Liver (tissue), 9 donors: ENCODE results near the gene BPTF. TPM values are rescaled to one million over a fixed set of nuclear protein-coding genes. Genes with fewer than 3 reads are reported as not detected.

Experiments
- DNase-seq: peaks from one replicate; pipeline ENCODE4 v3.0.0-alpha.2; 2017; ENCODE audit warnings: low spot score
- H3K27ac ChIP-seq, 2 donors: one replicate each; pipeline ENCODE4 v1.7.0; 2013; ENCODE audit warnings: inconsistent platforms in 2 of 2, low read length in 2 of 2, control low read depth in 1 of 2, low read depth in 1 of 2, mild to moderate bottlenecking in 1 of 2
- H3K27me3 ChIP-seq, 4 donors: one replicate each; pipeline versions ENCODE4 v1.6.1 to v1.7.0; 2013; ENCODE audit warnings: low read length in 3 of 4, inconsistent platforms in 1 of 4, mild to moderate bottlenecking in 1 of 4, moderate library complexity in 1 of 4; ENCODE audit not compliant: control insufficient read depth in 4 of 4, insufficient read depth in 4 of 4
- H3K36me3 ChIP-seq, 4 donors: one replicate each; pipeline versions ENCODE4 v1.6.1 to v1.7.0; 2013; ENCODE audit warnings: low read length in 3 of 4, mild to moderate bottlenecking in 3 of 4, low read depth in 1 of 4, moderate library complexity in 1 of 4; ENCODE audit not compliant: control insufficient read depth in 4 of 4, insufficient read depth in 3 of 4
- H3K4me1 ChIP-seq, 4 donors: one replicate each; pipeline versions ENCODE4 v1.6.1 to v1.7.0; 2013; ENCODE audit warnings: low read length in 3 of 4, mild to moderate bottlenecking in 3 of 4, moderate library complexity in 1 of 4; ENCODE audit not compliant: control insufficient read depth in 4 of 4, insufficient read depth in 4 of 4
- H3K4me3 ChIP-seq, 3 donors: one replicate each; pipeline versions ENCODE4 v1.6.1 to v1.7.0; 2013; ENCODE audit warnings: low read length in 3 of 3, control low read depth in 1 of 3, low read depth in 1 of 3, mild to moderate bottlenecking in 1 of 3
- H3K9ac ChIP-seq, 2 donors: one replicate each; pipeline ENCODE4 v1.7.0; 2013; ENCODE audit warnings: low read length in 2 of 2, mild to moderate bottlenecking in 2 of 2, moderate library complexity in 2 of 2, control low read depth in 1 of 2, low read depth in 1 of 2
- H3K9me3 ChIP-seq, 4 donors: one replicate each; pipeline versions ENCODE4 v1.6.1 to v1.7.0; 2013; ENCODE audit warnings: low read length in 3 of 4; ENCODE audit not compliant: control insufficient read depth in 4 of 4
- ATF3 ChIP-seq: IDR thresholded peaks from 2 replicates; pipeline ENCODE4 v1.6.1; 2016; ENCODE audit warnings: antibody characterized with exemption
- EGR1 ChIP-seq, 2 donors: IDR thresholded peaks; 2 replicates each; pipeline ENCODE4 v1.6.1; 2016 to 2018; ENCODE audit warnings: antibody characterized with exemption in 2 of 2, low read depth in 2 of 2
- FOXA1 ChIP-seq: IDR thresholded peaks from 2 replicates; pipeline ENCODE4 v1.6.1; 2016; ENCODE audit warnings: antibody characterized with exemption
- FOXA2 ChIP-seq: IDR thresholded peaks from 2 replicates; pipeline ENCODE4 v1.6.1; 2016; ENCODE audit warnings: antibody characterized with exemption
- GABPA ChIP-seq, 2 donors: IDR thresholded peaks in 1 of 2; conservative IDR thresholded peaks in 1 of 2; 2 replicates each; pipeline ENCODE4 v1.6.1; 2016; ENCODE audit warnings: antibody characterized with exemption in 2 of 2, mild to moderate bottlenecking in 1 of 2, moderate library complexity in 1 of 2
- HNF4A ChIP-seq, 2 donors: conservative IDR thresholded peaks; 2 replicates each; pipeline ENCODE4 v1.6.1; 2016; ENCODE audit warnings: antibody characterized with exemption in 2 of 2, mild to moderate bottlenecking in 2 of 2
- HNF4G ChIP-seq: IDR thresholded peaks from 2 replicates; pipeline ENCODE4 v1.6.1; 2016; ENCODE audit warnings: antibody characterized with exemption
- JUND ChIP-seq, 2 donors: IDR thresholded peaks; 2 replicates each; pipeline ENCODE4 v1.6.1; 2016; ENCODE audit warnings: antibody characterized with exemption in 2 of 2
- MAX ChIP-seq: IDR thresholded peaks from 2 replicates; pipeline ENCODE4 v1.6.1; 2016; ENCODE audit warnings: antibody characterized with exemption
- NR2F2 ChIP-seq: IDR thresholded peaks from 2 replicates; pipeline ENCODE4 v1.6.1; 2016; ENCODE audit warnings: antibody characterized with exemption
- RAD21 ChIP-seq, 2 donors: IDR thresholded peaks; 2 replicates each; pipeline ENCODE4 v1.6.1; 2016; ENCODE audit warnings: antibody characterized with exemption in 2 of 2, mild to moderate bottlenecking in 2 of 2
- TAF1 ChIP-seq: conservative IDR thresholded peaks from 2 replicates; pipeline ENCODE4 v1.6.1; 2016; ENCODE audit warnings: antibody characterized with exemption, mild to moderate bottlenecking
- YY1 ChIP-seq: IDR thresholded peaks from 2 replicates; pipeline ENCODE4 v1.6.1; 2016; ENCODE audit warnings: antibody characterized with exemption, mild to moderate bottlenecking
- ZBTB33 ChIP-seq: IDR thresholded peaks from 2 replicates; pipeline ENCODE4 v1.6.1; 2016; ENCODE audit warnings: antibody characterized with exemption
- WGBS: extraction: QIAGEN DNeasy Blood & Tissue Kit; methylation state at CpG from one replicate; pipeline ENCODE4 v1.1.7; 2013; 5-methylcytosine and 5-hydroxymethylcytosine counted together
- polyA plus RNA-seq, 2 donors: library from polyadenylated mRNA; stranded (reverse) in 1 of 2; unstranded in 1 of 2; fragments of 200-250 nt in 1 of 2; fragments of >200 nt in 1 of 2; fragmentation: Nextera tagmentation in 1 of 2; extraction: Ambion mirVana in 1 of 2; gene quantifications; one replicate each; pipeline versions ENCODE4 v1.2.1 to v1.2.3, GENCODE V29; 2013 to 2015
- total RNA-seq, 2 donors: library from RNA; depleted of rRNA; stranded (reverse); fragments of >200 nt; gene quantifications; one replicate each; pipeline ENCODE4 v1.2.3, GENCODE V29; 2014
- TF ChIP-seq, protein P1 (sequence below): fragments of 150-350 bp; IDR thresholded peaks from 2 replicates; pipeline ENCODE4 v1.5.1; 2017; ENCODE audit warnings: improper control_type of control experiment, low read depth, low read length; ENCODE audit not compliant: missing input control
- TF ChIP-seq, protein P2 (sequence below): IDR thresholded peaks from 2 replicates; pipeline ENCODE4 v1.6.1; 2016; ENCODE audit warnings: antibody characterized with exemption, mild to moderate bottlenecking
- donor health status: healthy.
- donor health status: healthy.
- donor health status: healthy.
- donor health status: healthy.
- donor health status: healthy.

The BPTF gene
- total and polyA plus RNA-seq, 4 donors, result 8.1 to 51.7 (median 29.5) TPM

GRCh38 chr17:67785504-67785903, 39.8 kb upstream of the BPTF start:
- H3K36me3 ChIP-seq, result no peaks in the 10 kb centered on the region
- no peak for DNase-seq
- TF ChIP-seq MAX, result no peak
- TF ChIP-seq TAF1, result no peak
- no peak for TF ChIP-seq FOXA2
- no peak for TF ChIP-seq YY1
- TF ChIP-seq EGR1 (IDR thresholded peaks at IDR 0.05; ENCODE audit: low read depth in 2 of 2), result no peak
- H3K27ac ChIP-seq, result no peak overlapping the region
- H3K9ac ChIP-seq, result no peak overlapping the region
- no peaks in the 10 kb centered on the region for H3K4me1 ChIP-seq
- no peaks in the 10 kb centered on the region for H3K9me3 ChIP-seq
- WGBS, result 93% methylated on average over 5 of the region's 5 CpGs
- no peak overlapping the region for H3K4me3 ChIP-seq
- H3K27me3 ChIP-seq, result no peaks in the 10 kb centered on the region

DNA sequence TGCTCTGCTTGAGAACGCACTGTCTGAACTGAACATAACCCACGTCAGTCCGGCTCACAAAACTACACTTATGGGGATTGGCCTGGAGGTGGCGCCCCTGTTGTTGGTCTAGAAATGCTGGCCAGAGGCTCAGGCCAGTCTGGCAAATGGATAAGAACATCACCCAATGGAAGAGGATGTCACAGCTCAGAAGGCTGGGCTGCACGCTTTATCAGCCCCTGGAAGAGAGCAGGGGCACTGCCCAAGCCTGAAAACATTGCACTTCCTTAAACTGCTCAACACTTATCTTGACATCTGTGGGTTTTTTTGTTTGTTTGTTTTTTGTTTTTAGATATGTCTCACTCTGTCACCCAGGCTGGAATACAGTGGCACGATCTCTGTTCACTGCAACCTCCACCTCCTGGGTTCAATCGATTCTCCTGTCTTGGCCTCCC, 24.8 kb upstream of the BPTF start:
- Histone ChIP-seq H3K9ac (no peak overlapping the region), H3K36me3 (no peaks in the 10 kb centered on the region), H3K27me3 (no peaks in the 10 kb centered on the region), H3K4me3 (no peak overlapping the region), H3K4me1 (no peaks in the 10 kb centered on the region), H3K27ac (no peak overlapping the region), H3K9me3 (no peaks in the 10 kb centered on the region)
- WGBS, result 32% methylated on average over 7 of the region's 7 CpGs
- TF ChIP-seq JUND (IDR thresholded peaks at IDR 0.05), result no peak
- TF ChIP-seq, protein P1, sequence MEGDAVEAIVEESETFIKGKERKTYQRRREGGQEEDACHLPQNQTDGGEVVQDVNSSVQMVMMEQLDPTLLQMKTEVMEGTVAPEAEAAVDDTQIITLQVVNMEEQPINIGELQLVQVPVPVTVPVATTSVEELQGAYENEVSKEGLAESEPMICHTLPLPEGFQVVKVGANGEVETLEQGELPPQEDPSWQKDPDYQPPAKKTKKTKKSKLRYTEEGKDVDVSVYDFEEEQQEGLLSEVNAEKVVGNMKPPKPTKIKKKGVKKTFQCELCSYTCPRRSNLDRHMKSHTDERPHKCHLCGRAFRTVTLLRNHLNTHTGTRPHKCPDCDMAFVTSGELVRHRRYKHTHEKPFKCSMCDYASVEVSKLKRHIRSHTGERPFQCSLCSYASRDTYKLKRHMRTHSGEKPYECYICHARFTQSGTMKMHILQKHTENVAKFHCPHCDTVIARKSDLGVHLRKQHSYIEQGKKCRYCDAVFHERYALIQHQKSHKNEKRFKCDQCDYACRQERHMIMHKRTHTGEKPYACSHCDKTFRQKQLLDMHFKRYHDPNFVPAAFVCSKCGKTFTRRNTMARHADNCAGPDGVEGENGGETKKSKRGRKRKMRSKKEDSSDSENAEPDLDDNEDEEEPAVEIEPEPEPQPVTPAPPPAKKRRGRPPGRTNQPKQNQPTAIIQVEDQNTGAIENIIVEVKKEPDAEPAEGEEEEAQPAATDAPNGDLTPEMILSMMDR, result peak; percentile 67
- TF ChIP-seq NR2F2, result no peak
- no peak for TF ChIP-seq EGR1 (IDR thresholded peaks at IDR 0.05; ENCODE audit: low read depth in 2 of 2)
- no peak for TF ChIP-seq GABPA (IDR thresholded peaks at IDR 0.05 in 1 of 2, conservative IDR thresholded peaks at IDR 0.05 in 1 of 2)
- no peak for TF ChIP-seq FOXA2
- TF ChIP-seq, protein P2, sequence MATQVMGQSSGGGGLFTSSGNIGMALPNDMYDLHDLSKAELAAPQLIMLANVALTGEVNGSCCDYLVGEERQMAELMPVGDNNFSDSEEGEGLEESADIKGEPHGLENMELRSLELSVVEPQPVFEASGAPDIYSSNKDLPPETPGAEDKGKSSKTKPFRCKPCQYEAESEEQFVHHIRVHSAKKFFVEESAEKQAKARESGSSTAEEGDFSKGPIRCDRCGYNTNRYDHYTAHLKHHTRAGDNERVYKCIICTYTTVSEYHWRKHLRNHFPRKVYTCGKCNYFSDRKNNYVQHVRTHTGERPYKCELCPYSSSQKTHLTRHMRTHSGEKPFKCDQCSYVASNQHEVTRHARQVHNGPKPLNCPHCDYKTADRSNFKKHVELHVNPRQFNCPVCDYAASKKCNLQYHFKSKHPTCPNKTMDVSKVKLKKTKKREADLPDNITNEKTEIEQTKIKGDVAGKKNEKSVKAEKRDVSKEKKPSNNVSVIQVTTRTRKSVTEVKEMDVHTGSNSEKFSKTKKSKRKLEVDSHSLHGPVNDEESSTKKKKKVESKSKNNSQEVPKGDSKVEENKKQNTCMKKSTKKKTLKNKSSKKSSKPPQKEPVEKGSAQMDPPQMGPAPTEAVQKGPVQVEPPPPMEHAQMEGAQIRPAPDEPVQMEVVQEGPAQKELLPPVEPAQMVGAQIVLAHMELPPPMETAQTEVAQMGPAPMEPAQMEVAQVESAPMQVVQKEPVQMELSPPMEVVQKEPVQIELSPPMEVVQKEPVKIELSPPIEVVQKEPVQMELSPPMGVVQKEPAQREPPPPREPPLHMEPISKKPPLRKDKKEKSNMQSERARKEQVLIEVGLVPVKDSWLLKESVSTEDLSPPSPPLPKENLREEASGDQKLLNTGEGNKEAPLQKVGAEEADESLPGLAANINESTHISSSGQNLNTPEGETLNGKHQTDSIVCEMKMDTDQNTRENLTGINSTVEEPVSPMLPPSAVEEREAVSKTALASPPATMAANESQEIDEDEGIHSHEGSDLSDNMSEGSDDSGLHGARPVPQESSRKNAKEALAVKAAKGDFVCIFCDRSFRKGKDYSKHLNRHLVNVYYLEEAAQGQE, result no peak
- TF ChIP-seq ZBTB33, result no peak
- peak; percentile 86 to 96 for TF ChIP-seq RAD21 (IDR thresholded peaks at IDR 0.05)
- TF ChIP-seq FOXA1, result no peak
- TF ChIP-seq HNF4G, result no peak
- no peak for TF ChIP-seq HNF4A (conservative IDR thresholded peaks at IDR 0.05)
- no peak for TF ChIP-seq ATF3
- TF ChIP-seq YY1, result no peak
- DNase-seq, result peak; percentile 87
